K562 (cell line): Measurements from ENCODE around the gene PPP1CC. TPM values are rescaled to one million over a fixed set of nuclear protein-coding genes. Genes with fewer than 3 reads are reported as not detected.
"Not testable (repeated sequence)": the region's sequence is repeated elsewhere in the genome, so short reads cannot be mapped to it uniquely, and the experiment has no call there.

Experiments
- ATAC-seq: fragments of 200-7000 bp; cut with Tn5 transposase; 3 replicates; pipeline ENCODE4 v1.9.1; 2020; ENCODE audit warnings: moderate library complexity
- BruUV-seq: library from RNA; stranded (reverse); fragments of 400-500 nt; replicated peaks from 2 replicates; lab custom pipeline; 2021; lab: Mats Ljungman, UMichigan
- CTCF ChIA-PET: fragments of 300-600 bp; formaldehyde crosslinking; extraction: SDS; loops from one replicate; lab custom pipeline; 2021; ENCODE audit warnings: low intra/inter-chr PET ratio; lab: Yijun Ruan, JAX
- POLR2A ChIA-PET: fragments of 300-600, 350-650 bp; sonication (Branson Sonifier 250); formaldehyde crosslinking; extraction: SDS; loops from one replicate; lab custom pipeline; 2021; ENCODE audit warnings: antibody characterized with exemption, inconsistent platforms; lab: Yijun Ruan, JAX
- DNase-seq, 4 experiments: peaks; one replicate each; pipeline versions ENCODE4 v3.0.0 to v3.0.0-alpha.2; 2011 to 2018; ENCODE audit warnings: low spot score in 3 of 4, mixed read lengths in 3 of 4; ENCODE audit errors: extremely low read depth in 1 of 4
- FAIRE-seq: peaks from 2 replicates; lab custom pipeline; 2011; peaks lifted over from hg19 to GRCh38; lab: Jason Lieb, UNC
- H2AFZ ChIP-seq: 2 replicates; pipeline ENCODE4 v1.6.0; 2011; ENCODE audit warnings: low read depth, low read length, control low read depth, inconsistent platforms
- H3K27ac ChIP-seq: fragments of 200-600 bp; 3 replicates; pipeline ENCODE4 v1.8.0; 2011; ENCODE audit warnings: low read depth, mild to moderate bottlenecking, control low read depth, inconsistent platforms, low read length, moderate library complexity, mixed read lengths; ENCODE audit errors: extremely low read depth
- H3K27me3 ChIP-seq, 2 experiments: fragments of 300-600 bp in 1 of 2; 2 replicates in 1 of 2; 3 replicates in 1 of 2; pipeline versions ENCODE4 v1.6.0 to v1.8.0; 2011; ENCODE audit warnings: inconsistent platforms in 2 of 2, low read length in 2 of 2, mild to moderate bottlenecking in 1 of 2, mixed read lengths in 1 of 2, moderate library complexity in 1 of 2; ENCODE audit not compliant: control insufficient read depth in 2 of 2, insufficient read depth in 2 of 2
- H3K36me3 ChIP-seq: fragments of 300-600 bp; 3 replicates; pipeline ENCODE4 v1.8.0; 2011; ENCODE audit warnings: mild to moderate bottlenecking, low read length, inconsistent platforms; ENCODE audit not compliant: control insufficient read depth, insufficient read depth
- H3K4me1 ChIP-seq, 2 experiments: fragments of 200-600 bp in 1 of 2; replicated peaks in 1 of 2; 2 replicates in 1 of 2; 3 replicates in 1 of 2; pipeline versions ENCODE4 v1.5.1 to v1.8.0; 2011; ENCODE audit warnings: inconsistent platforms in 2 of 2, low read length in 2 of 2, mild to moderate bottlenecking in 1 of 2, mixed read lengths in 1 of 2, moderate library complexity in 1 of 2; ENCODE audit not compliant: control insufficient read depth in 2 of 2, insufficient read depth in 2 of 2
- H3K4me2 ChIP-seq: 2 replicates; pipeline ENCODE4 v1.6.1; 2011; ENCODE audit warnings: low read length, control low read depth, inconsistent platforms, mixed read lengths; ENCODE audit not compliant: insufficient read depth
- H3K4me3 ChIP-seq: fragments of 200-600 bp; sonication (generic), shearing (Covaris generic); 2 replicates; pipeline ENCODE4 v1.5.1; 2016; ENCODE audit warnings: control low read depth, inconsistent platforms
- H3K79me2 ChIP-seq: fragments of 200-600 bp; 3 replicates; pipeline ENCODE4 v1.8.0; 2011; ENCODE audit warnings: low read length, inconsistent platforms; ENCODE audit not compliant: control insufficient read depth, insufficient read depth
- H3K9ac ChIP-seq, 2 experiments: 2 replicates each; pipeline versions ENCODE4 v1.6.0 to v1.6.1; 2011; ENCODE audit warnings: low read depth in 2 of 2, low read length in 2 of 2, control low read depth in 1 of 2, inconsistent platforms in 1 of 2, mild to moderate bottlenecking in 1 of 2, mixed read lengths in 1 of 2; ENCODE audit not compliant: insufficient read depth in 1 of 2
- H3K9me1 ChIP-seq: one replicate; pipeline ENCODE4 v1.6.0; 2011; ENCODE audit warnings: inconsistent platforms, mild to moderate bottlenecking, low read length, moderate library complexity; ENCODE audit not compliant: control insufficient read depth, insufficient read depth
- H3K9me3 ChIP-seq: replicated peaks from 2 replicates; pipeline ENCODE4 v1.5.1; 2011; ENCODE audit warnings: low read depth, low read length, inconsistent platforms; ENCODE audit not compliant: control insufficient read depth, insufficient read depth
- H4K20me1 ChIP-seq: replicated peaks from 2 replicates; pipeline ENCODE4 v1.6.1; 2011; ENCODE audit warnings: low read length, inconsistent platforms, mixed read lengths; ENCODE audit not compliant: control insufficient read depth, insufficient read depth
- ADNP ChIP-seq: fragments of 200-800 bp; sonication (Bioruptor generic); IDR thresholded peaks from 2 replicates; pipeline ENCODE4 v1.6.1; 2016; ENCODE audit warnings: missing genetic modification characterization, missing compliant biosample characterization
- BCOR ChIP-seq: fragments of 450-650 bp; IDR thresholded peaks from 2 replicates; pipeline ENCODE4 v1.6.1; 2016
- CGGBP1 ChIP-seq: fragments of 250-450 bp; sonication (Bioruptor Pico); IDR thresholded peaks from 2 replicates; pipeline ENCODE4 v1.9.0; 2021; ENCODE audit warnings: mild to moderate bottlenecking
- LARP7 ChIP-seq: fragments of 450-650 bp; IDR thresholded peaks from 2 replicates; pipeline ENCODE4 v1.6.1; 2016
- RBM25 ChIP-seq: fragments of 200-400 bp; formaldehyde crosslinking; IDR thresholded peaks from 2 replicates; pipeline ENCODE4 v1.6.1; 2018; ENCODE audit warnings: low read length, low read depth, moderate library complexity; ENCODE audit not compliant: severe bottlenecking
- THRAP3 ChIP-seq: fragments of 450-650 bp; IDR thresholded peaks from 2 replicates; pipeline ENCODE4 v1.6.1; 2016; ENCODE audit warnings: mild to moderate bottlenecking, inconsistent platforms, borderline replicate concordance
- ZBTB1 ChIP-seq: sonication (generic); formaldehyde crosslinking; IDR thresholded peaks from 2 replicates; pipeline ENCODE4 v1.8.1; 2023; ENCODE audit warnings: missing genetic modification reagents, low read depth, mild to moderate bottlenecking, borderline replicate concordance
- ZBTB49 ChIP-seq: sonication (generic); formaldehyde crosslinking; IDR thresholded peaks from 2 replicates; pipeline ENCODE4 v1.8.0; 2022; ENCODE audit warnings: missing genetic modification reagents, mild to moderate bottlenecking, borderline replicate concordance
- ZC3H11A ChIP-seq: IDR thresholded peaks from 2 replicates; pipeline ENCODE4 v1.6.1; 2012; ENCODE audit warnings: low read depth, low read length, improper control_type of control experiment
- ZNF121 ChIP-seq: sonication (generic); formaldehyde crosslinking; conservative IDR thresholded peaks from 2 replicates; pipeline ENCODE4 v1.8.0; 2022; ENCODE audit warnings: missing genetic modification reagents
- ZNF143 ChIP-seq: sonication (generic); formaldehyde crosslinking; IDR thresholded peaks from 2 replicates; pipeline ENCODE4 v1.9.0; 2022; ENCODE audit warnings: mild to moderate bottlenecking, missing genetic modification reagents
- ZNF639 ChIP-seq, 2 experiments: fragments of 200-800 bp in 1 of 2; sonication (Bioruptor generic) in 1 of 2; sonication (generic) in 1 of 2; formaldehyde crosslinking in 1 of 2; IDR thresholded peaks in 1 of 2; conservative IDR thresholded peaks in 1 of 2; 2 replicates each; pipeline versions ENCODE4 v1.5.0 to v1.6.1; 2016 to 2020; ENCODE audit warnings: missing compliant biosample characterization in 1 of 2, missing genetic modification characterization in 1 of 2, missing genetic modification reagents in 1 of 2
- ZNF766 ChIP-seq: fragments of 200-800 bp; sonication (Bioruptor generic); conservative IDR thresholded peaks from 2 replicates; pipeline ENCODE4 v1.6.1; 2016; ENCODE audit warnings: missing genetic modification characterization, missing compliant biosample characterization
- WGBS: fragments of 100-300 bp; shearing (Covaris generic); methylation state at CpG from one replicate; pipeline ENCODE4 v1.1.6; 2016; ENCODE audit warnings: low coverage, mixed read lengths; ENCODE audit not compliant: insufficient coverage; ENCODE audit errors: missing lambda C conversion rate; 5-methylcytosine and 5-hydroxymethylcytosine counted together
- in situ Hi-C: fragments of 300-500 bp; cut with MboI; formaldehyde crosslinking; loops from 4 replicates; pipeline ENCODE4 v1.15.0; 2018; ENCODE audit warnings: inconsistent platforms, mixed read lengths
- intact Hi-C: fragments of 100-400 bp; cut with micrococcal nuclease; formaldehyde crosslinking; loops from 2 replicates; pipeline ENCODE4 v1.14.2; 2022
- polyA plus RNA-seq, 8 experiments: library from polyadenylated mRNA; depleted of rRNA in 4 of 8; stranded (reverse) in 5 of 8; unstranded in 3 of 8; fragments of >200 nt; fragmentation: Nextera tagmentation in 2 of 8; fragmentation: Illumina TruSeq in 1 of 8; extraction: Ambion mirVana in 2 of 8; extraction: Trizol in 1 of 8; gene quantifications; 2 replicates each; pipeline versions ENCODE4 v1.2.1 to v1.2.3, GENCODE V29; 2011 to 2014; ENCODE audit warnings: inconsistent platforms in 1 of 8, missing spikeins in 1 of 8
- total RNA-seq, 7 experiments: library from RNA; depleted of rRNA in 6 of 7; stranded (reverse); fragments of >200 nt in 6 of 7; fragmentation: Illumina TruSeq in 2 of 7; extraction: Trizol in 2 of 7; gene quantifications; 2 replicates each; pipeline versions ENCODE4 v1.2.1 to v1.2.3, GENCODE V29; 2011 to 2021; ENCODE audit warnings: low replicate concordance in 1 of 7

Gene PPP1CC
- total and polyA plus RNA-seq, 9 of the 15 experiments (the other 6 are each of a cell fraction or from before 2014, with no cell fraction given): 67.4 to 286 (median 195) TPM

GRCh38 chr12:110765572-110765971 lies 22.9 kb upstream of the PPP1CC start:
- H3K4me2 ChIP-seq, H3K4me3 ChIP-seq, H3K79me2 ChIP-seq, intact Hi-C loops, BruUV-seq, H3K9me3 ChIP-seq, FAIRE-seq, DNase-seq, CTCF ChIA-PET, H2AFZ ChIP-seq, H3K27me3 ChIP-seq, H3K9me1 ChIP-seq, H3K27ac ChIP-seq, H3K4me1 ChIP-seq, ATAC-seq, H3K36me3 ChIP-seq, in situ Hi-C loops, H3K9ac ChIP-seq, H4K20me1 ChIP-seq: not testable (repeated sequence)
- WGBS: 5% methylated on average over 3 of the region's 3 CpGs
- TF ChIP-seq BCOR (peak; percentile 52), ZNF121 (peak; percentile 95), RBM25 (peak; percentile 35), ADNP (tag) (peak; percentile 61)
- POLR2A ChIA-PET: interaction anchor here (0.5 kb wide), 1 partner anchor 90 kb away, joined by 3 read pairs; no protein-coding TSS in a partner anchor

- 4% methylated on average over 4 of the region's 4 CpGs for WGBS
- Histone ChIP-seq H3K9me3 (peaks cover 5% of the 10 kb centered on the region), H3K9me1 (no peaks in the 10 kb centered on the region), H3K79me2 (no peaks in the 10 kb centered on the region), H4K20me1 (no peaks in the 10 kb centered on the region), H3K4me3 (no peak overlapping the region), H3K4me2 (no peak overlapping the region), H3K9ac (no peak overlapping the region), H2AFZ (no peak overlapping the region), H3K27ac (no peak overlapping the region), H3K4me1 (peaks cover 3 to 7% of the 10 kb centered on the region in 2 experiments; a peak in 4 of 5 replicates), H3K27me3 (no peaks in the 10 kb centered on the region), H3K36me3 (no peaks in the 10 kb centered on the region)
- no peak for ATAC-seq
- ChIA-PET POLR2A (no interaction called here), CTCF (no interaction called here)
- in situ Hi-C loops: no loop called here
- DNase-seq: no peak
- intact Hi-C loops: no loop called here
- TF ChIP-seq THRAP3: no peak
- no peak for TF ChIP-seq ZNF143 (CRISPR knock-in tag)
- TF ChIP-seq CGGBP1: no peak
- no peak for TF ChIP-seq ZBTB1 (CRISPR knock-in tag)
- no peak for TF ChIP-seq ZNF639 (CRISPR knock-in tag; conservative IDR thresholded peaks at IDR 0.05 in 1 of 2, IDR thresholded peaks at IDR 0.05 in 1 of 2)
- no peak for TF ChIP-seq LARP7
- no peak for TF ChIP-seq ZC3H11A
- TF ChIP-seq ZBTB49: no peak
- TF ChIP-seq ZNF766 (CRISPR knock-in tag): no peak
- no peak for FAIRE-seq
- no TSS peak for BruUV-seq
Measured at GRCh38 chr12:110765111-110765510, 22.4 kb upstream of the PPP1CC start.
